ENCODE measurements around the gene SERPINH1.

SERPINH1 gene

DNA sequence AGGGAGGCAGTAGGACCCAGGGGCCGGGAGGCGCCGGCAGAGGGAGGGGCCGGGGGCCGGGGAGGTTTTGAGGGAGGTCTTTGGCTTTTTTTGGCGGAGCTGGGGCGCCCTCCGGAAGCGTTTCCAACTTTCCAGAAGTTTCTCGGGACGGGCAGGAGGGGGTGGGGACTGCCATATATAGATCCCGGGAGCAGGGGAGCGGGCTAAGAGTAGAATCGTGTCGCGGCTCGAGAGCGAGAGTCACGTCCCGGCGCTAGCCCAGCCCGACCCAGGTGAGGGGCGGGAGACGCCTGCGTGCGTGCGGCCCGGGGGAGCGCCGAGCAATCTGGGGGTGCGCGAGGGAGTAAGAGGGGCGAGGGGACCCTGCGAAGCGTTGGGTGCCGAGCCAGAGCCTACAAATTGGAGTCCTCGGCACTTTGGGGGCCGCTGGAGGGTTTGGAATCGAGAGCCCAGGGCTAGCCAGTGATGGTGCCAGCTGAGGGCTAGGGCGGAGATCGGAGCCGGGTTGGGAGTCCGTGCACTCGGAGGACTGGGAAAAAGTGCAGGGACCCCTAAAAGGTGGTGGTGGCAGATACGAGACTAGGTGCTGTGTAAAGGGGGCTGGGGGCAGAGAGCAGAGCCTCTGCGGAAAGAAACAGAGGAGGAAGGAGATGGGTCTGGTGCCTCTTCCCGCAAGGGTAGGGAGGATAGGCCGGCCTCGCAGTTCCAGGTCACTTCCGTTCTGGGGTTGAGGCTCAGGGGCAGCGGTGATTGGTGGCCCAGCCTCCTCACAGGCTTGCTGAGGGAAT lies at the start of gene SERPINH1:
SERPINH1 (plus strand) TSS at position 206 of the 788 bp plus-strand sequence. CDS start 4,097 bp downstream, outside the sequence.
- DNase-seq: peak; percentile 47

DNA sequence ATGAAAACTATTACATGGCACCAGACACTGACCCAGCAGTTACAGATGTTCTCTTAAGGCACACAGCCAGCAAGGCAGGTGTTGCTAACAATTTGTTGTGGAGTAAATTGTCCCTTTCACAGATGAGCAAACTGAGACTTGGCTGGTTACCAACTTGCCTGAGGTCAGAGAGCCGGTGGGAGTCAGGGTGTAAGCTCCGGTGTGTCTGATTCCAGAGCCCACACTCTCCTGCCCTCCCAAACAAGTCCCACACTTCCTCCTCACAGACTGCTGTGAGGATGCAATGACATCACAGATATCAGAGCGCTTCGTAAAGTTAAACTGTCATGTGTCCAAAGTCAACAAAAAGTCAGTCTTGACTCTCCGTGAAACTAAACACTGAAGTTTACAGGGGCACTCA lies 48.8 kb upstream of the SERPINH1 start:
- DNase-seq: no peak

DNA sequence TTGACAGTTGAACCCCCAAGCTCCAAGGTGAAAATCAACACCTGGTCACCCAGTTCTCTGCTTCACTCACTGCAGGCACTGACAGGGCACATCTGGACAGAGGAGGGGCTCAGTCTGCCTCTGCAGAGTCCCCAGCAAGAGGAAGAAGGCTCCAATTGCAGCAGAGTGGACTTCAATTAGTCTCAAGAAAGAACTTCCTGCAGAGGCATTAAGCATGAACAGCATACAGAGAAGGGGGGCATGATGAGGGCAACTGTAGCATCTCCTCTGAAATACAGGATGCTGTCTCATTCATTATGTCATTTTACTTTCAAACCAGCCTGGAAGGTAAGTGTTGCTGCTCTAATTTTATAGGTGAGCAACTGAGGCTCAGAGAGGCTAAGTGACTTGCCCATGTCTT lies 47.5 kb upstream of the SERPINH1 start:
- DNase-seq: no peak

DNA sequence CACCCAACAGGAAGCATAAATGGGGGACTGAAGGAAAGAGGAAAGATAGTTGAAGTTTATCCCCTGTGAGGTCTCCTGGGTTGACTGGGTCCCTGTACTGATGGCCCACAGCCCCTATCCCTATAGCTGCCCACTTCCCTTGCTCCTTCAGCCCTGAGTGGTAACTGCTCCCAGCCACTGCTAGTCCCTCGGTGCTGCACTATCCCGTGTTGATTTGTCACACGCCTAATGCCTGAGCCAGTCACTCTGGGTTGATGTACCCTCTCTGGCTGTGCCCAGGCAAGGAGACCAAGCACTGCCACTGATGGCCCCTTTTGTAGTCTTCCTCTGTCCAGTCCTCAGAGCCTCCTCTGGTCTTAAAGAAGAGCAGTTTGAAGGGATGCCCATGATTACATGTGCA lies 45.9 kb upstream of the SERPINH1 start:
- DNase-seq: no peak

DNA sequence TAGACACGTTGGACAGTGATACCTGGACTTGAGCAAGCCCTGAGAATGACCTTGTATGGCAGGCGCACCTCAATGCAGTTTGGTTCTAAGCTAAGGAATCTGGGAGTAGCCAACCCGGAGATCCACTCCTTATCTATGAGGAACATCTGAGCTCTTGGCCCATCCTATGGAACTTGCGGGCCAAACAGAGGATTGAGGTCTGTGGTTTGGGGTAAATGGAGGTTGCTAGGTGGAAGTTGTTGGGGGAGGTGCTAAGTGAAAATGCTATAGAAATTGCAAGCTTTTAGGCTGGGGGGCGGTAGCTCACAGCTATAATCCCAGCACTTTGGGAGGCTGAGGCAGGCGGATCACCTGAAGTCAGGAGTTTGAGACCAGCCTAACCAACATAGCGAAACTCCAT lies 45.2 kb upstream of the SERPINH1 start:
- DNase-seq: no peak

DNA sequence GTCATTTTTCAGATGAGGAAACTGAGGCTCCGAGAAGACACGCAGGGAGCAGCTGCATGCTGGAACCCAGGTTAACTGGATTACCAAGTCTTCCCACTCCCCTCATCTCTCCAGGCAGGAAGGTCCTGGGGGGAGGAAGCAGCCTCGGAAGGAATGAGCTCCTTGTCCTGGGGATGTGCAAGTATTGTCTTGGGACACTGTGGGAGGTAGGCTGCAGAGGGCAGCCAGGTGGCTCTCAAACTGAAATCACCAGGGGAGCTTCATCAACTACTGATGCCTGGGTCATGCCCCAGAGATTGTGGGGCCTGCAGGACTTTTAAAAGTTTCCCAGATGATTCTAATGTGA lies 43.9 kb upstream of the SERPINH1 start:
- DNase-seq: no peak

DNA sequence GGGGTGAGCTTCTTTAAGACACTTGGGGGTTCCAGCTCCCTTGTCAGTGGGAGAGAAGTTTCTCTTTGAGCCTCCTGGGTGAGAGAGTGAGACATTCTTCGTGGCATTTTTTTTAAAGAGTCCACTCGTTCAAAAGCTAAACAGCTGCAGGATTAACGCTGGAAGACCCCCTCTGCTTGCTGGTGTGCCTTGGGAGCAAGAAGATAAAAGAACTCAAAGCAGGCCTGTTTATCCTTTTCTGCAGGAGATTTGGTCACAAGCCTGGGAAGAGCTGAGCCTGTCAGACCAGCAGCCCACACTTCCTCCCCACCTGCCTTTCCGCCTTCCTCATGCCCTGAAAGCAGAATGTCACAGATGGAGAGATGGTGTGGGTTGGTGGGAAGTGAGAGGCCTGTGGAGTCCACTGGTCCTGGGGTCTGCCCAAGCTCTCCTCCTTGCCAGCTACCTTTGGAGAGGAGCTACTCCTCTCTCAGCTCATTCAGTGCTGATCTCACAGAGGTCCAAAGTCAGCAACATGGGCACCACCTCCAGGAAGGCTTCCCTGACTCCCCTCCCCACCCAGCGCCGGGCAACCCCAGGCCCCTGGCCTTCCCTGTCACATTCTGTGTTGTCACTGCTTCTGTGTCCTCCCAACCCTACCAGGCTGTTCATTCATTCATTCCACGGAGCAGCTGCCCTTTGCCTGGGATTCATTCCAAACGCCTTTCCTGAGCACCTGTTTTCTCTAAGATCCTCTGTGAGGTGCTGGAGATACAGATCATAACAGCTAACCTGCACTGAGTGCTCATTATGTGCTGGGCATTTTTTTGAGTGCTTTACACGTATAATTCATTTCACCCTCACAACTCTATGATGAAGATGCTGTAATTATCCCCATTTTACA lies 43.0 kb upstream of the SERPINH1 start:
- no peak for DNase-seq

DNA sequence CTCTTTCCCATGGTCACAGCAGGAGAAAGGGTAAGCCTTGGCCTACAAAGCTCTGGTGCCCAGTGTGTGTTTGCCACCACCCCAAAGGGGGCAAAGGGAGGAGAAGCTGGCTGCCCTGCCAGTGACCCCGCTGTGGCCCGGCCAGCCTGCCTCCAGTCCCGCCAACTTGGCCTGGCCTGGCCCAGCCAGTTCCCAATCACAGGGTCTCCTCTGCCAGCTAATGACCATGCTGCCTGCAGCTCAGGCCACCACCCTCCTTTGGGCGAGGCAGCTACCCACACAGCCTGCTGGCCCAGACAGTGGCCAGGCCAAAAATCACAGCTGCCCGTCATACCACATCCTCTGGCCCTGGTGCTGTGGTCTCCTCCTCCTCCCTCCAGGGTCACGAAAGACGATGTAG lies 41.4 kb upstream of the SERPINH1 start:
- DNase-seq: no peak

DNA sequence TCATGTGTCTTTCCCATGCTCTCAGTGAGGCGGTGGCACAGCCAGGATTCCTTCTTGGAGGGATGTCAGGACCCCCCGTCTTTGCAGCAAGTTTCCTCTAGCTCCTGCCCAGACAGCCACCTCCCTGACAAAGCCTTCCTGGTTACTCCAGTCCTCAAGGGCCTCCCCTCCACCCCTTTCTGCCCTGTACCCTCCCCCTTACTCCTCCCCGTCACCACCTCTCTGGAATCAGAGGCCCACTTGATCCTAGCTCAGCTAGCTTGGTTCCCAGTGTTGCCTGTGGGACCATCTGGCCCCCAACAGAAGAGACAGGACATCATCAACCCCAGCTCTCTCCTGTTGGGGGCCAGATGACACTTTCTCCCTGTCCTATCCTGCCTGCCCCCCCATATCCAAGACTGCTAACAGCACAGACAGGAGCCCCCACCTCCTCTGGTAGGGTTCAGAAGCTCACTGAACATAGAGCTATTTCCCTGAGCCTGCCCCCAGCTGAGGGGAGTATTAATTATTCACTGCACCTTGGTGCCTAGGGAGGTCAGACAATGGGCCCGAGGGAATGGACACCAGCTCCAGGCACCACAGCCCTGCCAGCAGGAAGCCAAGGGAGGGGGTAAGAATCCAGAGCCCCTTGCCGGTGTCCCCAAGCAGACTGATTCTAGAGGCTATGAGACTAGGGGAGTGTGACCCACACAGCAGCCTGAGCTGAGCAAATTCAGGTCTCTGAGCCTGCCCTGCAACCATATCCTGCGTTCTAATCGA lies 39.6 kb upstream of the SERPINH1 start:
- no peak for DNase-seq

DNA sequence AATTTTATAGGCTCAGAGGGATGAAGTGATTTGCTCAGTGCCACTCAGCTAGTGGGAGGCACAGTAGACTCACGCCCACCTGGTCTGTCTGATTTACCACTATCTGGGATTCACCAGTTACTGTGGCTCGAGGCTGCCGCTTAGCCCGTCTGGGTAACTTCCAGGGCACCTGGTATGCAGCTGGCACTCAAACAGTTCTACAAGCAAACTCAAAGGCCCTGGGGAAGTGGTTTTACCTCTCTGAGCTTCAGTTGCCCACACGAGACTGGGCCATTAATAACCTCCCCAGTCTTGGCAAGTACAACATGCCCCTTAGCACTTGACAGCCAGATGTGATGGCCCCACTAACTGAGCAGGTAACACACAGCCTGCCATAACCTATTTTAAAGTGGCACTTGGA lies 38.9 kb upstream of the SERPINH1 start:
- no peak for DNase-seq

DNA sequence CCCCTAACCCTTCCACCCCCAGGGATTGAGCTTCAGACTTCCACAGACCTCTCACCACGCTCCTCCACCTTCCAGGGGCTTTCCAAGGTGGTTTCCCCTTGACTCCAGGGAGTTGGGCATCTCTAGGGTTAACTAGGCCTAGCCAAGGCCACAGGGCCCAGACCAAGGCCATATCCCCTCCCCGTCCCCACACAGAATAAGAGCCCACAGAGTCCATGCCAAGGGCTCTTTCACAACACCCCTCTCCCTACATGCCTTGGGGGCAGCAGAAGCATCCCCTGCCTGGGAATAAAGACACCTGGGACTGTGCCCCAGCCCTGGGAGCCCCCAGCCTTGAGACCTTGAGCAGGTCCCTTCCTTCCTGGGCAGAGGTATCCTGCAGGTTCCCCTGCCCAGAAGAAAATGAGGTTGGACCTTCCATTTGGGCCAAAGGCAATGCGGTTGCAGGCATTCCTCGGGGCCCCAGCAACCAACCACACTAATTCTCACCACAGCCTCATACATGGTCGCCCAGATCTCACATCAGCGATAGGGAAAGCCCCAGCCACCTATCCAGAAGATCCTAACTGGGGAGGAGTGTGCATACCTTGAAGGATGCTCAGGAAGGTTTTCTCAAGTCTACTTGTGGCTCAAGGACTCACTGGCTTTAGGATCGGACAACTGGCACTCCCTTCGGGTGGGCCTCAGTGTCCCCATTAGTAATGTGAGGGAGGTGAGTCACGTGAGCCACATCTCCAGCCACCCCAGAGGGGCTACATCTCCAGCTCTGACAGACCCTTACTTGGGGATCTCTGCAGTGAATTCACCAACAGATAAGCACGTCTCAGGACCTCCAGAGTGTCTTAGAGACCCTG lies 38.0 kb upstream of the SERPINH1 start:
- no peak for DNase-seq

DNA sequence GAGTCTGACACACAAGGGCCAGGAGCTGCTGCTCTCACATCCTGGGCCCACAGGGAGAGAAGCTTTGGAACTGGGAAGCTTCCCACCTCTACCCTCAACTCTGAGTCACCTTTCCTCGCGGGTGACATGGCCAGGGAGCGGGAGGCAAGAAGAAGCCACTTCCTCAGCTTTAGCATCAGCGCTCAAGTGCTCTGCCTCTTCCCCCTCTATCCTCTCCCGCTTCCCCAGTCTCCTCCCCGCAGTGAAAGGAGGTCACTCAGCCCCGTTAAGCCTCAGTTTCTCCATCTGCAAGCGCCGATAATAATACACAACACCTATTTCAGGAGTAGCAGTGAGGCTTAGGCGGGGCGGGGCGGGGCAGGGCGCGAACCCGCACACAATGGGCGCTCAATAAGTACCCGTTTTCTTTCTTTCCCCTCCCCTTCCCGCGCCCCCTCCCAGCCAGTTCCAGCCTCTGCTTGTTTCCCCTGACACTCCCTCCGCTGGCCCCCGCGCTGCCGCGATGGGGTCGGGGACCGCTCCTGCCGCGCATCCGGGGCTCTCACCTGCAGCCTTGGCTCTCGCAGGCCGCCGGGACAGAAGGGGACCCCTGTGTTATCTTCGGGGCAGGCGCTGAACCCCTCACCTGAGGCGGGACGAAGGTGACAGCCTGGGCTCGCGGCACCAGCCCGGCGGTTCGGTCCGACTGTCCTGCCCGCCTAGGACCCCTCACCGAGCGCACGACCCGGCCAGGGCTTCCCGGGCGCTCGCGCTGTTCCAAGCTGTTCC lies 37.2 kb upstream of the SERPINH1 start:
- no peak for DNase-seq

DNA sequence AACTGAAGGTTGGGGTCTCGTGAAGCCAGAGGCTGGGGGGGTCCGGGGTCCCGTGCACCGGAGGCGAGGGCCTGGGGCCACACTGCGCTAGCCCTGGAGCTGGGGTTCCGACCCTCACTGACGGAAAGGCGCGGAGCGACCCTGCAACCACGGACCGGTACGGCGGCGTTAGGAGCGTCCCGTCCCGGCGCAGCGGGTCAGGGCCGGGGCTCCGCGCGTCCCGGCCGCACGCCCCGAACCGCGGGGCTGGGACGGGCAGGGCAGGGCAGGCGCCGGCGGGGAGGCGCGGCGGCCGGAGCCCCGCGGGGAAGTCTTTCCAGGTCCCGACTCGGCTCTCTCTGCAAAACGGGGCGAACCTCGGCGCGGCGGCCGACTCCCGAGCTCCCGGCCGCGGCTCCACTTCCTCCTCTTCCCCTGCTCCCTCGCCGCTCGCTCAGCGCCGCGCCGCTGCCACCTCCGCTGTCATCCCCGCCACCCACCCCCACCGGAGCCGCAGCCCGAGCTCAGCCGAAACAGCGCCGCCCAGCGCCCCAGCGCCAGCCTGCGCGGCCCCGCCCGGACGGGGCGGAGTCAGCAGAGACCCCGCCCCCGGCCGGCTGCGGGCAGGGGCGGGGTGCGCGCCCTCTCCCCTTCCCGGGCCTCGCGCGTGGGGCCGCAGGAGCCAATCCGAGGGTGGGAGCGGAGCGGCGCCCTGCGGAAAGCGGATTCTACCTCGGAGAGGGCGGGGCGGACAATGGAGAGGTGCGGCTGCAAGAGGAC lies 36.4 kb upstream of the SERPINH1 start, which contains the start of gene GDPD5:
GDPD5 (minus strand) TSS at position 509 of the 759 bp plus-strand sequence. CDS start 48,206 bp downstream, outside the sequence.
- peak; percentile 84 for DNase-seq

DNA sequence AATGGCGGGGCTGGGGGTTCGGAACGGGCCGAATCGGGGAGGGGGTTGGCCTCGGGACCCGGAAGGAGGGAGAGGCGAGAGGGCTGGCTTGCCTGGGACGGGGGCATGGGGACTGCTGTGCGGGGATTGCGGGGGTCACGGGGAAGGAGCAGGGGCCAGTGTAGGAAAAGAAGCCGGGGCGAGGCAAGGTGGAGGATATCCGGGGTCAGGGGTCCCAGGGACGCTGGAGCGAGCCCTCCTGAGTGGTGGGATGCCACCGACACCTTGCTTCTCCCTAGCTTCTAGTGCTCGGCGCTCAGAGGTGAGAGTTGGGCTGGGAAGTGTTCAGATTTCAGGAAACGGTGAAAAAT lies 35.9 kb upstream of the SERPINH1 start:
- no peak for DNase-seq

DNA sequence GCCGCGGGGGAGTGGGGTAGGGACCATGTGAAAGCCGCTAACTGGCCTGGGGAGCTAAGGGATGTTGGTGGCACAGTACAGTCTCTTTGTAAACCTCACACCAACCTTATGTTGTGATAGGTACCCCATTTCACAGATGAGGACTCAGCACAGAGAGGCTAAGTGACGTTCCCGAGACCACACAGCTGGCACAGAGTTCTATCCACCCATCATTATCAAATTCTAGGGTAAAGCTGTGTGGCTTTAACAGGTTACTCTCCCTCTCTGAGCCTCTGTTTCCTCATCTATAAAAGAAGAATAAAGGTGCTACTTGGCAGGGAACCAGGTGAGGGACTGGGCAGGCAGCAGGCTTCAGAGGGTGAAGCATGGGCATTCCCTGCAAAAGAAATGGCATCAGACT lies 34.9 kb upstream of the SERPINH1 start:
- no peak for DNase-seq

DNA sequence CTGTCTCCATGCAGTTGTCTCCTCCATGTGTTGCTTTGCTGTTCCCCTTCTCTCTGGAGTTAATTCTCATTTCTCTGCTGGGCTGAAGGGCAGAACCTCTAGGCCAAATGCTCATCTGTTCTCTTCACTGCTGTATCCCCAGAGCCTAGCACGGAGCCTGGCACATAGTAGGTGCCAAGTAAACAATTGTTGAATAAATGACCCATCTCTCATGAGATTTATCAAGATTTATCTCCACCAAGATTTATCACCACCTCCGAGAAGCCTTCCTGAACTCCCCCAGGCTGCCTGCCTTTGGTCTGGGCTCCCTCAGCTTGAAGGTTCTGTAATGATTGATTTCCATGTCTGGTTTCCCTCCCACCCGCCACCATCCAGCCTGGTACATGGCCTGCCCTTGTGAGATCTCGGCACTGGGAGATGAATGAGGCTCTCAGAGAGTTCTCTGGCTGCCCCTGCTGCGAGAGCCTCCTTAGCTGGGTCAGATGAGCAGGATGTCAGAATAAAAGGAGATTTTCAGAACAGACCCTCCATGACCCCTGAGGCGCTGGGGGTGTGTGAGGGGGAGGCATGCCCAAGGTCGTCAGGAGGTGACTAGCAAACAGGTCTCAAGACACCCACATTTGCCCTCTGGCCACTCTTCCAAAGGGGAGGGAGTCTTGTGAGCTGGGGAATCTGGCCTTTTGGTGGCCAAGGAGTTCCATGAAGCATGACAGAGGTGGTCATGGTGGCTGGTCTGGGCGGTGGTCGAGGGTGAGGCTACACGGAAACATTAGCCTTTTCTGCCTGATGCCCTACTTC lies 33.9 kb upstream of the SERPINH1 start:
- no peak for DNase-seq

DNA sequence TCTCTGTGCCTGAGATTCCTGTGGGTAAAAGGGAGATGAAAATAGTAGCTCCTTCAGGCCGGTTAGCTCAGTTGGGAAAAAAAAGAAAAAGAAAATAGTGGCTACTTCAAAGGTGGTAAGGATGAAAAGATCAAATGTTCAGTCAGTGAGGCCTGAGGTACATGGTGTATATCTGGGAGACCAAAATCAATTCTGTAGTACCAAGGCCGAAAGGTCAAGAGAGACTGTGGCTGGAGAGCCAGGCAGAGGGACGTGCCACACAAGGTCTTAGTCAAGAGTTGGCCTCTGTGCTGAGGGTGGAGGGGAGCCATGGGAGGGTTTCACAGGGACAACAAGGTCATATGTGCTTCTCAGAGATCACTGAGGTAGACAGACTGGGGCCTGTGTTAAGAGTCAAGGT lies 31.5 kb upstream of the SERPINH1 start:
- DNase-seq: no peak

DNA sequence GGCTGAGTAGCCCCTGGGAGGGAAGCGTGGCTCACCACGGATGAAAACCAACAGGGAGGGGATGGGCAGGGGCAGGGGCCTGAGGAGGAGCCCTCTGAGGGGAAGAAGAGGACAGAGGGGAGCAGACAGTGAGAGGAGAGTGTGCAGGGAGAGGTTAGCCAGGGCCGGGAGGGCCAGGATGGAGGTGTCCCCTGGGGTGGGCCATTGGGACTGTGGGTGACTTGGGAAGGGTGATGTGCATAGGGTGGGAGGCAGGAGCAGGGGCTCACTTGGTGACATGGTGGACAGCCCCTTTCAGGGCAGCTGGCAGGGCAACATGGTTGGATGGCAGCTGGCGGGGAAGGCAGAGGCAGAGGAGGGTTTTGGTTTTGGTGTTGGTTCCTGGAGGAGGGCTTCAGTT lies 30.7 kb upstream of the SERPINH1 start:
- DNase-seq: no peak

DNA sequence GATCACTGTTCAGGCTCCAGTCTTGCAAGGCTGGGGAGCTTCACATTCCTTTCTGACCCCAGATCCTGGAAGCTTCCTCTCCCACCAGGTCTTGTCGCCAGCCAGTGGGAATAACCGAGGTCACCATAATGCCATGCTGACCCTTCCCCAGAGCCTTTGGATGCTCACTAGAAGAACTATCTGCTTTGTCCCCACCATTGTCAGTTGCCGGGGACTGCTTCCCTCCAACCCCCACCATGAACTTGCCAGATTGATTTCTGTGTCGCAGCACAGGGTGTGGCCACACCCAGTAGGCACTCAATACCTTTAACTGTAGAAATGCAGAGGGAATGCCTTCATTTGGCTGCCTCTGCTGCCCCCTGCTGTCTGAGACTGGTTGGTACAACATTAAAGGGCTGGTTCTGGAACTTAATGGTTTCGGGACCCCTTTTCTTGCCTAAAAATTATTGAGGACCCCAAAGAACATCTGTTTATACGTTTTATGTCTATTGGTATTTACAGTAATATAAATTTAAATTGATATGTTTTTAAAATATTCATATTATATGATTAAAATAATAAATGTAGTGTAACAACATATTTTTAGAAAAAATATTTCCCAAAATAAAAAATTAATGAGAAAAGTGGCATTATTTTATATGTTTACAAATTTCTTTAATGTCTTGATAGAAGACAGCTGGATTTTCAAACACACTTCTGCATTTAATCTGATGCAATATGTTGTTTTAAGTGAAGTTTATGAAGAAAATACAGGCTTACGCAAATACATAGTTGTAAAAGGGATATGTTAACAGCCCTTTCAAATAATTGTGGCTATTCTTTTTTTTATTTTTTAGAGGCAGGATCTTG lies 29.6 kb upstream of the SERPINH1 start:
- DNase-seq: no peak
